ENCODE results near the gene IFNA14.
"Not testable (repeated sequence)": the region's sequence is repeated elsewhere in the genome, so short reads cannot be mapped to it uniquely, and the experiment has no call there.

DNA sequence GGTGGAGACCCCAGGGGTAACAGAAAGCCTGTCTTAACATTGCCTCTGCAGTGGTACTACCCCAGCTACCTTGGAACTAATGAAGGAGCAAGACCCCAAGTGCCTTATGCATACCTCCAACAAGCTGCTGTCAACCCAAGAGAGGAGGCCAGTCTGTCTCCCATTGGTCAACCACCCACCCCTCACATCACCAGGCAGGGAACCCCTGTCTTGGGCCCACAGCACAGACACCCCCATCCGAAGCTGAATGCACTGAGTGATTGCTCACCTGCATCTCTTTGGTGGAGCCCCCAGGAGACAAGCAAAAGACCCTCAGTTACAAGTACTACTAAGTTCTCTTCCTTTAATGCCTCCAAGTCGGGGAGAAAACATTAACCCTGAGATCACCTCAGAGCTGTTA lies 27.6 kb downstream of the IFNA14 start:
- TF ChIP-seq, protein P1, sequence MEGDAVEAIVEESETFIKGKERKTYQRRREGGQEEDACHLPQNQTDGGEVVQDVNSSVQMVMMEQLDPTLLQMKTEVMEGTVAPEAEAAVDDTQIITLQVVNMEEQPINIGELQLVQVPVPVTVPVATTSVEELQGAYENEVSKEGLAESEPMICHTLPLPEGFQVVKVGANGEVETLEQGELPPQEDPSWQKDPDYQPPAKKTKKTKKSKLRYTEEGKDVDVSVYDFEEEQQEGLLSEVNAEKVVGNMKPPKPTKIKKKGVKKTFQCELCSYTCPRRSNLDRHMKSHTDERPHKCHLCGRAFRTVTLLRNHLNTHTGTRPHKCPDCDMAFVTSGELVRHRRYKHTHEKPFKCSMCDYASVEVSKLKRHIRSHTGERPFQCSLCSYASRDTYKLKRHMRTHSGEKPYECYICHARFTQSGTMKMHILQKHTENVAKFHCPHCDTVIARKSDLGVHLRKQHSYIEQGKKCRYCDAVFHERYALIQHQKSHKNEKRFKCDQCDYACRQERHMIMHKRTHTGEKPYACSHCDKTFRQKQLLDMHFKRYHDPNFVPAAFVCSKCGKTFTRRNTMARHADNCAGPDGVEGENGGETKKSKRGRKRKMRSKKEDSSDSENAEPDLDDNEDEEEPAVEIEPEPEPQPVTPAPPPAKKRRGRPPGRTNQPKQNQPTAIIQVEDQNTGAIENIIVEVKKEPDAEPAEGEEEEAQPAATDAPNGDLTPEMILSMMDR (IDR thresholded peaks at IDR 0.05) = not testable (repeated sequence)
- TF ChIP-seq POLR2A, EP300 (IDR thresholded peaks at IDR 0.05): not testable (repeated sequence)
